GM12872 (cell line): ENCODE data around the gene CACNG3.

Experiments used
- TF ChIP-seq, protein P1 (sequence below): IDR thresholded peaks from 3 replicates; pipeline ENCODE4 v1.5.1; 2011; ENCODE audit warnings: low read depth, mild to moderate bottlenecking, low read length, moderate library complexity; ENCODE audit not compliant: insufficient read depth

CACNG3 gene

DNA sequence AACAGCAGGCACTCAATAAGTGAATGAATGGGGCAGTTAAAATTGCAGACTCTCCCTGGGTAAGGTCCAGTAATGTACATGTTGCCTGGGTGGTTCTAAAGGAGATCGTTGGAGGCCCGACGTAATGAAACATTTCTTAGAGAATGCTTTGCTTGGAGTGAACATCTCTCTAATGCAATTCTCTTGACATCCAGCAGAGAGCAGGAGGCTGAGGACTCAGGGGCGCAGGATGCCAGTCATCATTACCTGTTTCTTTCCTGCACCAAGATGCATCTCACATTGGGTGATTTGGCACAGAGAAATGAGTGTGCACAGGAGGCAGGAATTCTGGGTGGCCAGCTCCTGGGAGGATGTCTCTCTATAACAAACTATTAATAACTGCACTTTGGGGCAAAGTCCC is 152.9 kb downstream of the CACNG3 start:
- TF ChIP-seq, protein P1, sequence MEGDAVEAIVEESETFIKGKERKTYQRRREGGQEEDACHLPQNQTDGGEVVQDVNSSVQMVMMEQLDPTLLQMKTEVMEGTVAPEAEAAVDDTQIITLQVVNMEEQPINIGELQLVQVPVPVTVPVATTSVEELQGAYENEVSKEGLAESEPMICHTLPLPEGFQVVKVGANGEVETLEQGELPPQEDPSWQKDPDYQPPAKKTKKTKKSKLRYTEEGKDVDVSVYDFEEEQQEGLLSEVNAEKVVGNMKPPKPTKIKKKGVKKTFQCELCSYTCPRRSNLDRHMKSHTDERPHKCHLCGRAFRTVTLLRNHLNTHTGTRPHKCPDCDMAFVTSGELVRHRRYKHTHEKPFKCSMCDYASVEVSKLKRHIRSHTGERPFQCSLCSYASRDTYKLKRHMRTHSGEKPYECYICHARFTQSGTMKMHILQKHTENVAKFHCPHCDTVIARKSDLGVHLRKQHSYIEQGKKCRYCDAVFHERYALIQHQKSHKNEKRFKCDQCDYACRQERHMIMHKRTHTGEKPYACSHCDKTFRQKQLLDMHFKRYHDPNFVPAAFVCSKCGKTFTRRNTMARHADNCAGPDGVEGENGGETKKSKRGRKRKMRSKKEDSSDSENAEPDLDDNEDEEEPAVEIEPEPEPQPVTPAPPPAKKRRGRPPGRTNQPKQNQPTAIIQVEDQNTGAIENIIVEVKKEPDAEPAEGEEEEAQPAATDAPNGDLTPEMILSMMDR = peak; percentile 49; the same call in 2 of the 3 replicates
